ENCODE measurements around the gene STX11. TPM values are rescaled to one million over a fixed set of nuclear protein-coding genes. Genes with fewer than 3 reads are reported as not detected.

STX11 gene
- total RNA-seq, 1 experiment from 2014 or later, result 0.69 TPM

DNA sequence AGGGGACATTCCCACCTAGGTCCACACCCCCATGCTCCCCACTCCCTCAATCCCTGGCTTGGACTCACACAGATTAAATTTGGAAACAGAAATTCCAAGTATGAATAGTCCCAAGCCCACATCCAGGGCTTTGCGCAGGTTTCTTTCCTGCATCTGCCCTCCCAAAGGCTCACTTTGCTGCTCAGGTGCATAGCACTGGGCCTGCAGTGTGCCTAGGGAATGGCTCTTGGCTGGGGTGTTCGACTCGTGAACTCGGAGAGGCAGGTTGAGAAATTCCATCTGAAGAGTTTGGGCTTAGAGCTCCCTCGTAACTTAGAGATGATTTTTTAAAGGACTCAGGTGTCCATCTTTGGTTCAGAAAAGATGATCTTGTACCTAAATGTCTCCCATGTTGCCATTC is 40.1 kb upstream of the STX11 start:
- Histone ChIP-seq H3K4me3 (replicated peaks in 1 of 2; ENCODE audit: low read depth in 1 of 2, low read length in 2 of 2) (no peak overlapping the region), H4K20me1 (ENCODE audit: insufficient read depth) (no peaks in the 10 kb centered on the region), H3K27me3 (ENCODE audit: insufficient read depth, low read length) (no peaks in the 10 kb centered on the region), H3K4me2 (ENCODE audit: low read length) (no peak overlapping the region), H3K9me2 (ENCODE audit: insufficient read depth) (no peaks in the 10 kb centered on the region), H3K36me3 (ENCODE audit: control insufficient read depth in 1 of 2, insufficient read depth in 2 of 2, low read length in 2 of 2) (no peaks in the 10 kb centered on the region), H3K27ac (ENCODE audit: low read depth, low read length) (no peak overlapping the region), H3K9me3 (ENCODE audit: control insufficient read depth in 1 of 2, insufficient read depth in 1 of 2, low read depth in 1 of 2, low read length in 2 of 2) (no peaks in the 10 kb centered on the region), H3K4me1 (ENCODE audit: control insufficient read depth in 1 of 2, insufficient read depth in 2 of 2, low read length in 2 of 2) (no peaks in the 10 kb centered on the region), H3K9ac (ENCODE audit: low read length) (no peak overlapping the region), H2AFZ (ENCODE audit: low read depth, low read length, poor library complexity, severe bottlenecking) (no peak overlapping the region), H3K79me2 (ENCODE audit: insufficient read depth, low read length) (no peaks in the 10 kb centered on the region)
- ChIA-PET RAD21 (ENCODE audit: low non-redundant PET in 1 of 2, low total read pairs in 2 of 2, uncharacterized antibody in 2 of 2, unreplicated experiment in 2 of 2) (no interaction called here), CTCF (no interaction called here), POLR2A (no interaction called here)
- no peak for TF ChIP-seq ZFX (IDR thresholded peaks at IDR 0.05)
- TF ChIP-seq SRF (IDR thresholded peaks at IDR 0.05; ENCODE audit: low read depth), result no peak
- TF ChIP-seq, protein P1, sequence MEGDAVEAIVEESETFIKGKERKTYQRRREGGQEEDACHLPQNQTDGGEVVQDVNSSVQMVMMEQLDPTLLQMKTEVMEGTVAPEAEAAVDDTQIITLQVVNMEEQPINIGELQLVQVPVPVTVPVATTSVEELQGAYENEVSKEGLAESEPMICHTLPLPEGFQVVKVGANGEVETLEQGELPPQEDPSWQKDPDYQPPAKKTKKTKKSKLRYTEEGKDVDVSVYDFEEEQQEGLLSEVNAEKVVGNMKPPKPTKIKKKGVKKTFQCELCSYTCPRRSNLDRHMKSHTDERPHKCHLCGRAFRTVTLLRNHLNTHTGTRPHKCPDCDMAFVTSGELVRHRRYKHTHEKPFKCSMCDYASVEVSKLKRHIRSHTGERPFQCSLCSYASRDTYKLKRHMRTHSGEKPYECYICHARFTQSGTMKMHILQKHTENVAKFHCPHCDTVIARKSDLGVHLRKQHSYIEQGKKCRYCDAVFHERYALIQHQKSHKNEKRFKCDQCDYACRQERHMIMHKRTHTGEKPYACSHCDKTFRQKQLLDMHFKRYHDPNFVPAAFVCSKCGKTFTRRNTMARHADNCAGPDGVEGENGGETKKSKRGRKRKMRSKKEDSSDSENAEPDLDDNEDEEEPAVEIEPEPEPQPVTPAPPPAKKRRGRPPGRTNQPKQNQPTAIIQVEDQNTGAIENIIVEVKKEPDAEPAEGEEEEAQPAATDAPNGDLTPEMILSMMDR (IDR thresholded peaks at IDR 0.05 in 2 of 3, conservative IDR thresholded peaks at IDR 0.05 in 1 of 3; ENCODE audit: borderline replicate concordance in 1 of 3, insufficient read depth in 1 of 3, low read depth in 2 of 3, low read length in 2 of 3), result no peak
- no peak for TF ChIP-seq CEBPB (IDR thresholded peaks at IDR 0.05; ENCODE audit: low read depth)
- TF ChIP-seq EZH2 (IDR thresholded peaks at IDR 0.05), result no peak
- TF ChIP-seq, protein P2, sequence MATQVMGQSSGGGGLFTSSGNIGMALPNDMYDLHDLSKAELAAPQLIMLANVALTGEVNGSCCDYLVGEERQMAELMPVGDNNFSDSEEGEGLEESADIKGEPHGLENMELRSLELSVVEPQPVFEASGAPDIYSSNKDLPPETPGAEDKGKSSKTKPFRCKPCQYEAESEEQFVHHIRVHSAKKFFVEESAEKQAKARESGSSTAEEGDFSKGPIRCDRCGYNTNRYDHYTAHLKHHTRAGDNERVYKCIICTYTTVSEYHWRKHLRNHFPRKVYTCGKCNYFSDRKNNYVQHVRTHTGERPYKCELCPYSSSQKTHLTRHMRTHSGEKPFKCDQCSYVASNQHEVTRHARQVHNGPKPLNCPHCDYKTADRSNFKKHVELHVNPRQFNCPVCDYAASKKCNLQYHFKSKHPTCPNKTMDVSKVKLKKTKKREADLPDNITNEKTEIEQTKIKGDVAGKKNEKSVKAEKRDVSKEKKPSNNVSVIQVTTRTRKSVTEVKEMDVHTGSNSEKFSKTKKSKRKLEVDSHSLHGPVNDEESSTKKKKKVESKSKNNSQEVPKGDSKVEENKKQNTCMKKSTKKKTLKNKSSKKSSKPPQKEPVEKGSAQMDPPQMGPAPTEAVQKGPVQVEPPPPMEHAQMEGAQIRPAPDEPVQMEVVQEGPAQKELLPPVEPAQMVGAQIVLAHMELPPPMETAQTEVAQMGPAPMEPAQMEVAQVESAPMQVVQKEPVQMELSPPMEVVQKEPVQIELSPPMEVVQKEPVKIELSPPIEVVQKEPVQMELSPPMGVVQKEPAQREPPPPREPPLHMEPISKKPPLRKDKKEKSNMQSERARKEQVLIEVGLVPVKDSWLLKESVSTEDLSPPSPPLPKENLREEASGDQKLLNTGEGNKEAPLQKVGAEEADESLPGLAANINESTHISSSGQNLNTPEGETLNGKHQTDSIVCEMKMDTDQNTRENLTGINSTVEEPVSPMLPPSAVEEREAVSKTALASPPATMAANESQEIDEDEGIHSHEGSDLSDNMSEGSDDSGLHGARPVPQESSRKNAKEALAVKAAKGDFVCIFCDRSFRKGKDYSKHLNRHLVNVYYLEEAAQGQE (IDR thresholded peaks at IDR 0.05; ENCODE audit: low read depth), result no peak
- no peak for TF ChIP-seq ZNF274 (IDR thresholded peaks at IDR 0.05; ENCODE audit: low read depth, low read length)
- no peak for TF ChIP-seq TCF7L2 (IDR thresholded peaks at IDR 0.05; ENCODE audit: borderline replicate concordance, extremely low read depth, insufficient read depth, insufficient read length)
- no peak for TF ChIP-seq RAD21 (IDR thresholded peaks at IDR 0.05; ENCODE audit: low read depth)
- no peak for TF ChIP-seq YY1 (IDR thresholded peaks at IDR 0.05; ENCODE audit: extremely low read depth, insufficient replicate concordance, low read depth, low read length)
- TF ChIP-seq EZH2phosphoT487 (IDR thresholded peaks at IDR 0.05; ENCODE audit: borderline replicate concordance), result no peak
- no peak for TF ChIP-seq POLR2A (IDR thresholded peaks at IDR 0.05; ENCODE audit: borderline replicate concordance, extremely low read depth, insufficient read depth, insufficient read length)
- TF ChIP-seq, protein P3, sequence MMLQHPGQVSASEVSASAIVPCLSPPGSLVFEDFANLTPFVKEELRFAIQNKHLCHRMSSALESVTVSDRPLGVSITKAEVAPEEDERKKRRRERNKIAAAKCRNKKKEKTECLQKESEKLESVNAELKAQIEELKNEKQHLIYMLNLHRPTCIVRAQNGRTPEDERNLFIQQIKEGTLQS (IDR thresholded peaks at IDR 0.05), result no peak
- TF ChIP-seq, protein P4, sequence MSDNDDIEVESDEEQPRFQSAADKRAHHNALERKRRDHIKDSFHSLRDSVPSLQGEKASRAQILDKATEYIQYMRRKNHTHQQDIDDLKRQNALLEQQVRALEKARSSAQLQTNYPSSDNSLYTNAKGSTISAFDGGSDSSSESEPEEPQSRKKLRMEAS (IDR thresholded peaks at IDR 0.05), result no peak
- no peak for TF ChIP-seq POLR2AphosphoS5 (IDR thresholded peaks at IDR 0.05; ENCODE audit: low read depth, low read length)
- TF ChIP-seq JUND (IDR thresholded peaks at IDR 0.05), result no peak
- TF ChIP-seq SIN3A (IDR thresholded peaks at IDR 0.05; ENCODE audit: low read depth), result no peak
- no peak for TF ChIP-seq SP1 (IDR thresholded peaks at IDR 0.05; ENCODE audit: low read depth)
- TF ChIP-seq CBX3 (IDR thresholded peaks at IDR 0.05; ENCODE audit: low read depth), result no peak
- no peak for TF ChIP-seq FOSL1 (IDR thresholded peaks at IDR 0.05; ENCODE audit: low read depth)
- ATAC-seq (no peak), DNase-seq (ENCODE audit: low read depth, low spot score) (no peak)
- no TSS peak for BruUV-seq (replicated peaks)
- intact Hi-C loops (cut with micrococcal nuclease), result no loop called here
